Activated CD4-positive, alpha-beta T cell treated with anti-CD3 and anti-CD28 coated beads, Interleukin-2, Interleukin-4, amounts not matched to agents 100 ng/mL and 50 ng/mL, durations not matched to agents 16 hours and 8 hours (primary cell): ENCODE data around the gene SLC6A11.

Experiments
- DNase-seq: peaks from one replicate; pipeline ENCODE4 v3.0.0-alpha.2; 2020; ENCODE audit warnings: low spot score

The SLC6A11 gene

DNA sequence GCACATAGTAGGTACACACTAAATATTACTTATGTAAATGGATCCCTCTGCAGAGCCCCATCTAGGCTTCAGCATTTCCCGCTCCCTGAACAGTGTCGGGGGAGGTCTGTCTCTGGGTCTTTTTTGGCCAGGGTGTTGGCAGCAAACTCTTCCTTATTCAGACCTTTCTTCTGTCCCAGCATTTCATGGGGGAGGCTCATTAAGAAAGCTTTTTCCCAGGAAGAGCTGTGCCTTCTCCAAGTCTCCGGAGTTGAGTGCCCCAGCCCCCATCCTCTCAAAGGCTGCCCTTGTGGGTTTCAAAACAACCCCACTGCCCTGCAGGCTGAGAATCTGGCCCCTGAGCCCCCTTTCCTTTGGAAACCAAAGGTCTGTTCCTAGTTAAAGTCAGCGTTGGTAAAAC lies 25.1 kb downstream of the SLC6A11 start:
- DNase-seq = no peak

- DNase-seq = no peak
These were observed 27.4 kb downstream of the SLC6A11 start for GRCh38 chr3:10843378-10843777.

- no peak for DNase-seq
These were observed 29.2 kb downstream of the SLC6A11 start for GRCh38 chr3:10845001-10845761.

DNA sequence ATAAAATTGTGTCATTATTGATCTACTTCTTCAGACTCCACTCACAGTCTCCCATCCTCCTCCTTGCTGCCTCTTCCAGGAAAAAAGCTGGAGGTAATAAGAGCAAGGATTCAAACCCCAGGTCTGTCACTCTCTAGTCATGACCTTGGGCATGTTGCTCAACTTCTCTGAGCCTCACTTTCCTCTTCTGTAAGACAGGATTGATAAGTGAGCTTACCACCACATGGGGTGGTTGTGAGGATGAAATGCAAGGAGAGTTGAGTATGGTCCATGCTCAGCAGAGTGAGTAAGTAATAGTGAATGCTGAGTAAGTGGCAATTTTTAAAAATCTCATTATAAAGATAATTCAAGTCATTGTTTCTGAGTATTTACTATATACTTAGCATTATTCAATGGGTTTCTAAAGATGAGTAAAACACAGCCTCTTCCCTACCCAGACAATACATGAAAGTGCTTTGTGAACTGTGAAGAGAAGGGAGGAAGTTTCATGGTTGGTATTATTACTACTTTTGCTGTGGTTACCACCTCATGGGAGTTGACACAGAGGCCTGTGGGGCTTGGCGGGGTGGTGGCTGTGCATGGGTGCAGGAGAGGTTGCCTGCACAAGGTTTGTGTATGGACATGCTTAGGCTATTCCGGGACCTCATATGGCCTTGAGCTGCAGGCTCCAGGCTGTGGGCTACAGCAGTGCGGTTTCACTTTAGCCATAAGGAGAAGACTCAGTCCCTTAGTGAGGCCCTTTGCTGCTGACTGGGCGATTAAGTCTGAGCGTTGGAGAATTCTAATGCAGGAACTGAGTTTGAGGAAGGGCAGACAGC lies 30.0 kb downstream of the SLC6A11 start:
- DNase-seq = no peak

GRCh38 chr3:10846657-10846975 lies 30.6 kb downstream of the SLC6A11 start:
- DNase-seq = no peak

GRCh38 chr3:10848261-10848660 lies 32.2 kb downstream of the SLC6A11 start:
- peak; percentile 1 for DNase-seq

GRCh38 chr3:10852066-10852808 lies 36.2 kb downstream of the SLC6A11 start:
- DNase-seq = no peak

DNA sequence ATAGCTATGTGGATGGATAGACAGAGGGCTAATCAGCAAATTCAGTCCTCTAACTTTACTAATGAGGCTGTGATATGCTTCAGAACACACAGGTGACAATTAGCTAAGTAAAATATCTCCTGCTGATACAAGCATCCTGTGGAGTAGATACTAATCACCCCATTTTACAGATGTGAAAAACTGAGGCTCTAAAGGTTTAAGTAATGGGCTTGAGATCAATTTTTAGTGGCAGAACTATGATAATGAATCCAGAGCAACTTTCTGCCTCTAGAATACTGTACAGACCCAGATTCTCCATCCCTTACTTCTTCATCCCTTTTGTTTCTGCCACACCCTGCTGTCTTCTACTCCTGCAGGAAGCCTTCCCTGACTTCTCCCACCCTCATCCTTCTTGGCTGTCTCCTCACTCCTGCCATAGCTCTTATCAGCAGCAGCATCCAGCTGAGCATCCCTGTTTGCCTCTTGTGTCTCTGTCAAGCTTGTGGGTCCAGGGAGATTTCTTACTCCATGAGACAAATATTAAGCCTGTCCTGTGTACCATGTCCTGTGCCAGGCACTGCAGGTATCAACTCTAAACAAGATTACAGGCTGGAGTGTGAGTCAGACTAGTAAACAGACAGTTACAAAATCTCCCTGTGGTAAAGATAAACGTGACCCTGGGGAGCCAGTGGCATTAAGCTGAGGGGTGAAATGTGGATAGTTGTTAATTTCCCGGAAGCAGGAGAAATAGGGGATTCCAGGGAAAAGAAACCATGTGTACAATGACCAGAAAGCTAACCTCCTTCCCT lies 39.2 kb downstream of the SLC6A11 start:
- DNase-seq = no peak

GRCh38 chr3:10855871-10856662 lies 40.0 kb downstream of the SLC6A11 start:
- no peak for DNase-seq

- no peak for DNase-seq
These were observed 41.2 kb downstream of the SLC6A11 start for GRCh38 chr3:10857235-10857634.

DNA sequence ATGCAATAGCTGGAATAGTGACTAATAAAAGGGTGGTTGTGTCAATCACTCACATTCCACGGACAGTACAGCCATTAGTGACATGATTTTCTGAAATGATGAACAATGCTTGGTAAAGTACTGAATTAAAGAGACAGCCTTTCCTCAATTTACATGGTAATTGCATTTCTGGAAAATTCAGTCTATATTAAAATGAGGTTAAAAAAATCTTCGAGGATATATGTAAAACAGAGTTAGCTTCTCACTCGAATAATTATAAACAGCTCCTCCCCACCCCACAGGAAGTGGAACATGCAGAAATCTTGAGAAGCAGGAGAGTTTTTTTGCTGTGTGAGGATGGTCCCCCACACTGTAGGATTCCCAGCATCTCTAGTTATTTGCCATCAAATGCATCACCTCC lies 42.1 kb downstream of the SLC6A11 start:
- DNase-seq = no peak

DNA sequence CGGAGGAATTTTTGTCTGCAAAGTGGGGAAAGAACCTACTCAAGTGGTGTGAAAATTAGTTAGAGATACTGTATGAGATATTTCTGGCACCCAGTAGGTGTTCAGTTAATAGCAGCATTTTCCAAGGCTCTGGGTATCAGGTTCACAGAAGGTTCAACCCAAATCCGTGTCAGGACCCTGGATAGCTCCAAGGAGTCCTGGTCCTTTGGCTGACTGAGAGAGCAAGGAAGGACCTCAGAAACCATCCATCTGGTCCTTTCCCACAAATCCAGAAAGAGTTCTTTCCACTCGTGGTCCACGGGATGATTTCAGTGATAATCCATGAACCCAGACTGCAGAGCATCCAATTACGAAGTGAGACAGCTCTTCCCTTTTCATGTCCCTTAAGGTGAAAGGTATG lies 51.4 kb downstream of the SLC6A11 start:
- DNase-seq = no peak

GRCh38 chr3:10869460-10869859 lies 53.4 kb downstream of the SLC6A11 start:
- no peak for DNase-seq

DNA sequence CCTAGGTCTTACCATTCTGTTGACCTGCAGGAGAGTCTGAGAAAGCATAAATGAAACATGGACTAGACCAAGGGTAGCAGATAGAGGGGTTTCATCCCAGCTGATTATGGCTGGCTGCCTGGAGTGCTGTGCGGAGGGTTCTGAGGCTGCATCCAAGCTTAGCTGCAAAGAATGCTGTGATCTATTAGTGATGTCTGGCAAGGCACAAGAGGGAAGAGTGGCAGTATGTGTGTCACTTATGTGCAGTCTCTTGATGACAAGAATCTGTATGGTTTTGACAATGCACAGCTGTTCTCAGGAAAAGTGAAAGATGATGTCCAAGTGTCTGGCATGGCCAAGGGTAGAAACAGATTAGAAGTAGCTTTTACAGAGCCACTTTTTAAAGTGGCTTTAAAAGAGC lies 54.3 kb downstream of the SLC6A11 start:
- DNase-seq = no peak

DNA sequence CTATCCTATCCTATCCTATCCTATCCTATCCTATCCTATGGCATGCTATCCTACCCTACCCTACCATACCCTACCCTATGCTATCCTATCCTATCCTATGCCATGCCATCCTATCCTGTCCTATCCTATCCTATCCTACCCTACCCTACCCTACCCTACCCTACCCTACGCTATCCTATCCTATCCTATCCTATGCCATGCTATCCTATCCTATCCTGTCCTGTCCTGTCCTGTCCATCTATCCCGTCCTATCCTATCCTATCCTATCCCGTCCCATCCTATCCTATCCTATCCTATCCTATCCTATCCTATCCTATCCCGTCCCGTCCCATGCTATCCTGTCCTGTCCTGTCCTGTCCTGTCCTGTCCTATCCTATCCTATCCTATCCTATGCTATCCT lies 57.4 kb downstream of the SLC6A11 start:
- no peak for DNase-seq

DNA sequence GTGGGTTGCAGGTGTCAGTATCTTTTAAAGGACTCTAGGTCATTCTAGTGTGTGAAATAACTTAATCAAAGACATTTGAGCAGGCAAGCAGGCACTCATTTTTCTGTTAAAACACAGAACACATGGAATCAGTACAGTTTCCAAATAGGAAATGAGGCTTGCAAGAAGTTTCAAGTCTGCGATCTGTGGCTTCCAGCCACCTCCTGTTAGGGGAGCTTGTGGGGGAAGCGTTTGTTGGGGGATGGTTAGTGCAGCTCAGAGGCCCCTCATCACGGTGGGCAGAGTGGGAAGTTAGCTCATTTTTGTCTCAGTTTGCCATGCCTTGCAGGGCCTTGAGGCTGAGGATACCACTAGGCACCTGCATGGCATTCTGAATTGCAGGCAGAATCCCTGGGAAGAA lies 59.9 kb downstream of the SLC6A11 start:
- DNase-seq = no peak

DNA sequence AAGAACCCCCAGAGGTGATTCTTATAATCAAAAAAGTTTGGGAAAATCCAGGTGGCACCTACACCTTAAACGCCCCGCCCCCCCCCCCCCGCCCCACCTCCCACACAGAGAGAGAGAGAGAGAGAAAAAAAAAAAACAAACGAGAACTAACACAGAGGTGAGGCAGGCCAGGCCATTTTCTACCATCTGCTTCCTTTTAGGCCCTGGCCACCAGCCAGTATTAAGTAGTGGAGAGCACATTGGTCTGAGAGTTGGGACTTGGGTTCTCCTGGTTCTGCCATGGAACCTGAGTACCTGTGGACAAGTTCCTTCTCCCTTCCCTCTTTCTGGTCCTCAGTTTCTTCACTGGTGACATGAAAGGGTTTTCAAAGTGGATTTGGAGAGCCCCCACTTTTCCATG lies 60.6 kb downstream of the SLC6A11 start:
- DNase-seq = no peak

DNA sequence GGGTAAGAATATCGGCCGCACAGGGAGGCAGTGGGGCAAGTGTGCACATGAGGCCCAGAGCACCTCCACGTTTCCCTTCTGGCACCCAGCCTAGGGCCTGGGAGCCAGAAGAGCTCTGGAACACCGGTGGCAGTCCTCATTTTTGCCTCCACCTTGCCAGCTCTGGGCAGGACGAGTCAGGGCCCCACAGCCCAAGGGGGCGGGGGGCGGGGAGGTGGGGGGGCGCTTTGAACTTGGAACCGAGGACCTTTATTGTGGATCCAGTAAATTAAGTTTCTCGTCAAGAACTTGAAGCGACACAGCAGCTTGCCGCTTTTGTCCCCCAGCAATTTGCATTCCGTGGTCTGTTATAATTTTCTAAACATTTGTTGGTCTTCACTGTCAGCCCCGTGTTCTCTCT lies 66.8 kb downstream of the SLC6A11 start:
- DNase-seq = no peak

DNA sequence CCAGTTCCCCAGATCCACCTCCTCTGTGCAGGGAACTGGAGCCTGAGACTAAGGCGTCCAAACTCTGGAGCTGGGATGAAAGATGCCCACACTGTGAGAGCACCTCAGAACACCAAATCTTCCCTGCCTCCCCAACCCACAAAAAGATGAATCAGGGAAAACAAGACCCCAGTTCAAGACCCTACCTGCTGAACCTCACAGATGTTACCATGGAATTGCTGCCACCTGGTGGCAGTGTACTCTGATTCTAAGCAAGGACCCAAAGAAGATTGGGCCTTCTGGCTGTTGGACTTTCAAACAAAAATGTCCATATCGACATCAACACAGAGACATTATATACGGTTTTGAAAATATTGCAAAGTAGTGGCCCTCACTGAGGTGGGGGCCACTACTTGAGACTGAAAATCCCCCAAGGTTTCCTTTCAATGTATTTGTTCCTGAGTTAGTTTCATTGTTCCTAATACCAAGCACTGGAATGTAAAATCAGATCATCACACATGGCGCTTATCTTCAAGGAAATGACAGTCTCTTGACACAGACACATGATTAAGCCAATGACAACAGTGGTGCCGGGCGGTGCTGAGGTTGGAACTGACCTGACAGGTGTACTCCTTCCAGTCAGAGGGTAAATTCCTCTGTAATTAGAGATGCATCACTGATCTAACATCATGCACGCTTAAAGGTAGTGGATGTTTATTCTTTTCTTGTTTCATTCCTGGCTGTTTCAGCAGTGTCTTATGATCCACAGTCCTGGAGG lies 67.6 kb downstream of the SLC6A11 start:
- peak; percentile 3 for DNase-seq

GRCh38 chr3:10887015-10887414 lies 71.0 kb downstream of the SLC6A11 start:
- DNase-seq = no peak
